Testis (tissue), 3 donors: Measurements from ENCODE around the gene SAMD4A. TPM values are rescaled to one million over a fixed set of nuclear protein-coding genes. Genes with fewer than 3 reads are reported as not detected.

Experiments used
- DNase-seq: peaks from one replicate; pipeline ENCODE4 v3.0.0-alpha.2; 2019
- H3K27ac ChIP-seq, 2 donors: fragments of 200-600 bp; sonication (generic); one replicate each; pipeline ENCODE4 v1.5.1; 2019
- H3K27me3 ChIP-seq: fragments of 200-600 bp; sonication (generic); one replicate; pipeline ENCODE4 v1.5.1; 2019
- H3K36me3 ChIP-seq: fragments of 200-600 bp; sonication (generic); one replicate; pipeline ENCODE4 v1.5.1; 2017; ENCODE audit warnings: low read depth; ENCODE audit errors: missing control alignments
- H3K4me1 ChIP-seq: fragments of 200-600 bp; sonication (generic); one replicate; pipeline ENCODE4 v1.5.1; 2019
- H3K4me3 ChIP-seq, 2 donors: fragments of 200-600 bp; sonication (generic); one replicate each; pipeline ENCODE4 v1.5.1; 2017 to 2019
- H3K9me3 ChIP-seq: fragments of 200-600 bp; sonication (generic); one replicate; pipeline ENCODE4 v1.5.1; 2017
- POLR2A ChIP-seq: fragments of 450-650 bp; IDR thresholded peaks from one replicate; pipeline ENCODE4 v1.6.1; 2017; ENCODE audit warnings: antibody characterized with exemption, mild to moderate bottlenecking, moderate library complexity
- WGBS, 2 donors: methylation state at CpG; one replicate each; pipeline ENCODE4 v1.1.5; 2018; 5-methylcytosine and 5-hydroxymethylcytosine counted together
- intact Hi-C: fragments of 100-400 bp; cut with DNase I; formaldehyde crosslinking; loops from one replicate; pipeline ENCODE4 v1.15.1; 2023; ENCODE audit warnings: low total_unique reads
- polyA plus RNA-seq: library from polyadenylated mRNA; stranded (reverse); fragments of 350-450 nt; fragmentation: Illumina TruSeq; extraction: RNeasy Lipid Tissue Mini Kit (QIAGEN cat#74804); gene quantifications from one replicate; pipeline ENCODE4 v1.2.3, GENCODE V29; 2014; ENCODE audit warnings: low read depth, low replicate concordance; ENCODE audit not compliant: insufficient read depth
- total RNA-seq, 2 donors: library from RNA; depleted of rRNA; stranded (reverse); fragments of >200 nt; gene quantifications; one replicate each; pipeline ENCODE4 v1.2.3, GENCODE V29; 2016
- TF ChIP-seq, protein P1 (sequence below), 3 experiments: fragments of 450-650 bp in 2 of 3; fragments of 200-600 bp in 1 of 3; sonication (generic) in 1 of 3; IDR thresholded peaks; one replicate each; pipeline ENCODE4 v1.5.1; 2016 to 2019; ENCODE audit warnings: antibody characterized with exemption in 3 of 3, mild to moderate bottlenecking in 2 of 3, moderate library complexity in 1 of 3

SAMD4A gene
- total and polyA plus RNA-seq, 3 donors from 2014 or later, result 103 to 369 (median 259) TPM

DNA sequence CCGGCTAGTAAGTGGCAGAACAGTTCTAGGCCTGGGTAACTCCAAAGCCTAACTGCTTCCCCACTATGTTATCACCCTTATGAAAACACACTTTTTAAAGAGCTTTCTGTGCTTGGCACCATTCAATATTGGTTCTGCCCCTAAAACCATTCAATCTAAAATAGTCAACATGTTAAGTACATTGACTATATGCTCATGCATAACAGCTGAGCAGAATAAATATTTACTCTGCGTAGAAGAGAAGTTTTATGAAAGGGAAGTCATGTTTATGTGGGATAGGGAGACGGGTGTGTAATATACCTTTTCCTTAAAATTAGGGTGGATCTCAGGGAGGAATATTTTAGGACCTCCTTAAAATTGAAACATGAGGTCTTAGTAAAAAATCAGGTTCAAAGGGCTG, 80.5 kb downstream of the SAMD4A start:
- TF ChIP-seq POLR2A, result no peak
- TF ChIP-seq, protein P1, sequence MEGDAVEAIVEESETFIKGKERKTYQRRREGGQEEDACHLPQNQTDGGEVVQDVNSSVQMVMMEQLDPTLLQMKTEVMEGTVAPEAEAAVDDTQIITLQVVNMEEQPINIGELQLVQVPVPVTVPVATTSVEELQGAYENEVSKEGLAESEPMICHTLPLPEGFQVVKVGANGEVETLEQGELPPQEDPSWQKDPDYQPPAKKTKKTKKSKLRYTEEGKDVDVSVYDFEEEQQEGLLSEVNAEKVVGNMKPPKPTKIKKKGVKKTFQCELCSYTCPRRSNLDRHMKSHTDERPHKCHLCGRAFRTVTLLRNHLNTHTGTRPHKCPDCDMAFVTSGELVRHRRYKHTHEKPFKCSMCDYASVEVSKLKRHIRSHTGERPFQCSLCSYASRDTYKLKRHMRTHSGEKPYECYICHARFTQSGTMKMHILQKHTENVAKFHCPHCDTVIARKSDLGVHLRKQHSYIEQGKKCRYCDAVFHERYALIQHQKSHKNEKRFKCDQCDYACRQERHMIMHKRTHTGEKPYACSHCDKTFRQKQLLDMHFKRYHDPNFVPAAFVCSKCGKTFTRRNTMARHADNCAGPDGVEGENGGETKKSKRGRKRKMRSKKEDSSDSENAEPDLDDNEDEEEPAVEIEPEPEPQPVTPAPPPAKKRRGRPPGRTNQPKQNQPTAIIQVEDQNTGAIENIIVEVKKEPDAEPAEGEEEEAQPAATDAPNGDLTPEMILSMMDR (IDR thresholded peaks at IDR 0.05), result no peak
- 99 to 100% methylated on average over 3 of the region's 3 CpGs for WGBS, 2 donors
- H3K4me1 ChIP-seq, result peaks cover 5% of the 10 kb centered on the region
- H3K4me3 ChIP-seq, result no peak overlapping the region
- H3K36me3 ChIP-seq, result no peaks in the 10 kb centered on the region
- H3K27me3 ChIP-seq, result no peaks in the 10 kb centered on the region
- no peak overlapping the region for H3K27ac ChIP-seq
- no peaks in the 10 kb centered on the region for H3K9me3 ChIP-seq
- intact Hi-C loops, result no loop called here
- no peak for DNase-seq

DNA sequence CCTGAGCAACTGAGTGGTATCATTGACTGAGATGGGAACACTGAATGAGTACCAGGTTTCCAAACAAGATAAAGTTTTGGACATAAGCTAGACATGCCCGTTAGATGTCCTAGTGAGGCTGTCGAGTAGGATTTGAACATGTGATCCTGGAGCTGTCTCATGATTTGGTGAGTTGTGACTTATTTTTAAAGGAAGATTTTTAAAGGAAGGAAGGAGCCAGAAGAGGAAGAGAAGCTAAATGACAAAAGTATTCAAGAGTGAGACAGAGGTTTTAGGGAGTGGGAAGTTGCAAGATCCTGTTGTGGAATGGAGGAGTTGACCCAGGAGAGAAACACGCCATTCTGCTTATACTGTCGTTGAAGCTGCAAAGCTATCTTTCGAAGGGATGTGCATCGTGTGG, 82.1 kb downstream of the SAMD4A start:
- no peak for DNase-seq
- WGBS, 2 donors, result 88 to 89% methylated on average over 6 of the region's 6 CpGs
- no peaks in the 10 kb centered on the region for H3K27me3 ChIP-seq
- H3K36me3 ChIP-seq, result no peaks in the 10 kb centered on the region
- peaks cover 11% of the 10 kb centered on the region for H3K4me1 ChIP-seq
- H3K4me3 ChIP-seq, result no peak overlapping the region
- H3K9me3 ChIP-seq, result no peaks in the 10 kb centered on the region
- TF ChIP-seq, protein P1 (IDR thresholded peaks at IDR 0.05), result no peak
- no peak for TF ChIP-seq POLR2A
- intact Hi-C loops, result no loop called here
- no peak overlapping the region for H3K27ac ChIP-seq

DNA sequence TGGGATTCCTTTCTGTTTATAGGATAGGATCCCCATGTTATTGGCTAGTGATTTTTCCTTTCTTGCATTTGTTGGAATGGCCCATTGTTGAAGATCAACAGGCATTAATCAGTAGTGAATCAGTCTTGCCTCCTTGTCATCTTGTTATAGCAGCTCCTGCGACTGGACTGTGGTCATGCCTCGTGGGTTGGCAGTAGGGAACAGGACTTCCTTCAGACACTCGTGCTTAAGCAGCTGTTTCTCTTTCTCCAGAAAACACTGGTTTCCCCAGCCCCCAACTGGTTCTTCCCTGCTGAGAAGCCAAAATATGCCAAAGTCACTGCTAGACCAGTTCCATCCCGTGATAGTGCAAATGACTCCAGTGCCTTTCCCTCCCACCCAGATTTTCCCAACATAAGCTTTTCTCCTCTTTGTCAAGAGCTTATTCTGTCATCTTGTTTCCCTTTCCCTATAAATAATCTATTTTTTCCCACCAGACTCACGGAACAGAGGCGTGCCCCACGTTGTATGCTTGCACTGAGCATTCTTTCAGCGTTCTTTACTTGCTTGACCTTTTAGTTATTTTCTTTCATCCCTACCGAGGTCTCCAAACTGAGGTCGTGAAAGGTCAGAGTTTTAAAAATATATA, 83.5 kb downstream of the SAMD4A start:
- peaks cover 11% of the 10 kb centered on the region for H3K4me1 ChIP-seq
- H3K4me3 ChIP-seq, result no peak overlapping the region
- H3K9me3 ChIP-seq, result no peaks in the 10 kb centered on the region
- intact Hi-C loops, result no loop called here
- DNase-seq, result peak; percentile 22
- TF ChIP-seq, protein P1 (IDR thresholded peaks at IDR 0.05), result no peak
- no peak for TF ChIP-seq POLR2A
- no peak overlapping the region for H3K27ac ChIP-seq
- no peaks in the 10 kb centered on the region for H3K27me3 ChIP-seq
- 60 to 68% methylated on average over 10 of the region's 10 CpGs for WGBS, 2 donors
- no peaks in the 10 kb centered on the region for H3K36me3 ChIP-seq

DNA sequence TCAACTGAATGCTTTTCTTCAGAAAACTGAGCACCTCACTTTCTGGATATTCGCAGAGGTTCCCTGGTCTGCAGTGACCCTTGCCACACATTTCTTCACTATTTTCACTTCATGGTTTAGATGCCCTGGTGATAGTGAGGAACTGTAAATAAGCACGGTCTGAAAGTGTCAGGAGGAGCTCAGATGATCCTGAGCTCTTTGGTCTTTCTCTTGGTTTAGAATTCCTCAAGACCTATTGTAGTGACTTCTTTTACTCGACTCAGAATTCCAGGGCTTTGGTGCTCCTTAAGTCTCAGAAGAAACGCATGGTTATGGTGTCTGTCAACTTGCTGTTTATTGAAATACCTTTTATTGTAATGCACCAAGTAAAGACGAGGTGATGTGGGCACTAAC, 84.0 kb downstream of the SAMD4A start:
- intact Hi-C loops, result no loop called here
- no peaks in the 10 kb centered on the region for H3K27me3 ChIP-seq
- no peaks in the 10 kb centered on the region for H3K36me3 ChIP-seq
- no peak overlapping the region for H3K4me3 ChIP-seq
- TF ChIP-seq, protein P1 (IDR thresholded peaks at IDR 0.05), result no peak
- TF ChIP-seq POLR2A, result no peak
- no peaks in the 10 kb centered on the region for H3K9me3 ChIP-seq
- H3K4me1 ChIP-seq, result peaks cover 11% of the 10 kb centered on the region
- 82 to 86% methylated on average over 5 of the region's 5 CpGs for WGBS, 2 donors
- no peak for DNase-seq
- H3K27ac ChIP-seq, result no peak overlapping the region

DNA sequence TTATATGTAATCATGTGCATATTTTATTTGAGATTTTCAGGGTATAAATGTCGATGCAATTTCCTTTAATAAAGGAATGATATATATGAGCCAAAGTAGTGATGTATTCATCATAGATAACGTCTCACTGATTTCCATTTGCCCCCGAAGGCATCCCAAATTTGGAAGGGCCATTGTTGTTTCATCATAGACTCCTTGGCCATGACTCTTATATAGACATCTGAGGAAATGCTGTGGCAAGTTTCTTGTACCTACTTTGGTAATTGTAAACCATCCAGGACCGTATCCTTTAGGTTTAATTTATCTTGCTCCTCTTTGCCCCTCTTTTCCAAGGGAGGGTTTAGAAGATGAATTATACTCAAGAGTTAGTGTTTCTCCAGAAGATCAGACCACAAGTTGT, 84.7 kb downstream of the SAMD4A start:
- Histone ChIP-seq H3K27me3 (no peaks in the 10 kb centered on the region), H3K36me3 (no peaks in the 10 kb centered on the region), H3K9me3 (no peaks in the 10 kb centered on the region), H3K4me1 (peaks cover 11% of the 10 kb centered on the region), H3K27ac (peak overlapping the region; percentile 73 to 89), H3K4me3 (no peak overlapping the region)
- WGBS, 2 donors, result 79 to 82% methylated on average over 4 of the region's 4 CpGs
- DNase-seq, result no peak
- no peak for TF ChIP-seq POLR2A
- TF ChIP-seq, protein P1 (IDR thresholded peaks at IDR 0.05), result no peak
- intact Hi-C loops, result no loop called here
